HG03175 (cell line): Measurements from ENCODE around the gene CYREN.
A peak's percentile ranks its signal among the peaks of the same experiment; 100 is the strongest.
"Not testable (repeated sequence)": the region's sequence is repeated elsewhere in the genome, so short reads cannot be mapped to it uniquely, and the experiment has no call there.

Source experiments
- ATAC-seq: cut with Tn5 transposase; IDR thresholded peaks from one replicate; pipeline ENCODE4 v1.9.1; 2021; ENCODE audit warnings: mild to moderate bottlenecking, moderate library complexity; ENCODE audit not compliant: unreplicated experiment

Gene CYREN

DNA sequence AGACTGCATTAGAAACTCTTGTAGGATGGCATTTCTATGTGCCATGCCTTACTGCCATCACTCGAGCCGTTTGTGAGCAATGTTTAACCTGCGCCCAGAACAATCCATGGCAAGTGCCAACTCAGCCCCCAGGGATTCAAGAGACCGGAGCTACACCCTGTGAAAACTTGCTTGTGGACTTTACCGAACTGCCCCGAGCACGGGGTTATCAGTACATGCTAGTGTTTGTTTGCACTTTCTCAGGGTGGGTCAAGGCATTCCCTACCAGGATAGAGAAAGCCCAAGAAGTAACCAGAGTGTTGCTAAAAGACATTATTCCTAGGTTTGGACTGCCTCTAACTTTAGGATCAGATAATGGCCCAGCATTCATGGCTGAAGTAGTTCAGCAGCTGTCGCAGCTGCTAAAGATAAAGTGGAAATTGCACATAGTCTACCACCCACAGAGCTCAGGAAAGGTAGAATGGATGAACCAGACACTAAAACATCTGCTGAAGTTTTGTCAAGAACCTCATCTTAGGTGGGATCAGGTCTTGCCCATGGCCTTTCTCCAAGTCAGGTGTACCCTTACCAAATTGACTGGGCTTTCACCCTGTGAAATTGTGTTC lies 8.9 kb upstream of the CYREN start:
- ATAC-seq: no peak

DNA sequence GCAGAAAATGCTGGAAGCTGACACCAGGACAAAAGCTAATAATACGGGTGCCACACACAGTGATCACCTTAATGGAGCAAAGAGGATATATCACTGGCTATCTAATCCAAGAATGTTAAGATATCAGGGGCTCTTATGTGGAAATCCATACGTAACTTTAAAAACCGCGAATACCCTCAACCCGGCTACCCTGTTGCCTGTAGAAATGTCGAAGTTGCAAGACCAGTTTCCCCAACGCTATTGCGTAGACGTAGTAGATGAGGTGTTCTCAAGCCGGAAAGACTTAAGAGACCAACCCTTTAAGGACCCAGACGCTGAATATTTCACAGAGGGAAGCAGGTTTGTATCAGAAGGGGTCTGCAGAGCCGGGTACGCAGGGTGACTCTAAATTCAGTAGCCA lies 7.9 kb upstream of the CYREN start:
- no peak for ATAC-seq

DNA sequence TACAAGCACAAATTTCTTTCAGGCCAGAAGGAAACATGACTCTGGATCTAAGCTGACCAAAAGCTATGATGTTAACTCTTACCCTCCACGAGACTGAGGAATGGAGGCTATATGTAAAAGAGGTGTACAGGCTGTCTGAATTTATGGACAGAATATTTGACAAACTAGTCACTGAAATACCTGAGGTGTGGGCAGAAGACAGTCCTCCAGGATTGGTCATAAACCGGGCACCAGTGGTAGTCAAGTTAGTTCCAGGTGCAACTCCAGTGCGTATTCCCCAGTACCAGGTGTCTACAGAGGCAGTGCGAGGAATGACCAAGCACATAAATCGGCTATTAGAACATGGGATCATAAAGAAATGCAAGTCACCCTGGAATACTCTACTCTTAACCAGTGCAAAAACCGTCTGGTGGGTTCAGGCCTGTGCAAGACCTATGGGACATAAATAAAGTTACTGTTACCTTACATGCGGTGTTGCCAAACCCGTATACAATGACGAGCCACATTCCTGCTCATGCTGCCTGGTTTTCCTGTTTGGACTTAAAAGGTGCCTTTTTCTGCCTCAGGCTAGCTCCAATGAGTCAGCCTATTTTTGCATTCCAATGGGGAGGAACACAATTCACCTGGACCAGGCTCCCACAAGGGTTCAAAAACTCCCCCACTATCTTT lies 6.7 kb upstream of the CYREN start:
- no peak for ATAC-seq

DNA sequence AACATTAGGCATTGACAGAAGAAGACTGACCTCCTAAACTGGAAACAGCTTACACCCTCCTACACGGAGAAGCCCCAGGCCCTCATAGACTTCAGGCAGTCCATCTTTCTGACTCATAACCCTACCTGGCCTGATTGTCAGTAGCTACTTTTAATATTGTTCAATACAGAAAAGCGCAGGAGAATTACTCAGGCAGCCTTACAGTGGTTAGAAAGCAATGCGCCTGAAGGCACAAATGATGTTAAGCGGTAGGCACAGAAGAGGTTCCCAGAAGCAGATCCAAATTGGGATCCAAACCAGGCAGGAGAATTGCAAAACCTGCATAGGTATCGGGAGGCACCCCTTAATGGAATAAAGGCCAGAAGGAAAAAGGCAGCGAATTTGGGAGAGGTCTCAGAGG lies 5.4 kb upstream of the CYREN start:
- no peak for ATAC-seq

DNA sequence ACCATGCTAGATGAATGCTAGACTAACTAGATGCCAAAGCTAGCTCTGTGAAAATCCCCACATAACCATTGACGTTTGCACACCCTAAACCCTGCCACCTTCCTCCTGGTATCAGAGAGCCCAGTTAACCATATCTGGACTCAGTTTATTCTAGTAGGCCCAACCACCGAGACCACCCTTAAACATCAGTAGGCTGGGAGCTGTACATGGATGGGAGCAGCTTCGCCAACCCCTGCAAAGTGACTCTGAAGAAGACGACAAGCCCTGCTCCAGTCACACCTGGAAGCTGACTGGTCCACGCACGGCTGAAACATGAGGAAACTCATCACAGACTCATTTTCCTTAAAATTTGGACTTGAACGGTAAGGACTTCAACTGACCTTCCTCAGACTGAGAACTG lies 4.4 kb upstream of the CYREN start:
- ATAC-seq: no peak

DNA sequence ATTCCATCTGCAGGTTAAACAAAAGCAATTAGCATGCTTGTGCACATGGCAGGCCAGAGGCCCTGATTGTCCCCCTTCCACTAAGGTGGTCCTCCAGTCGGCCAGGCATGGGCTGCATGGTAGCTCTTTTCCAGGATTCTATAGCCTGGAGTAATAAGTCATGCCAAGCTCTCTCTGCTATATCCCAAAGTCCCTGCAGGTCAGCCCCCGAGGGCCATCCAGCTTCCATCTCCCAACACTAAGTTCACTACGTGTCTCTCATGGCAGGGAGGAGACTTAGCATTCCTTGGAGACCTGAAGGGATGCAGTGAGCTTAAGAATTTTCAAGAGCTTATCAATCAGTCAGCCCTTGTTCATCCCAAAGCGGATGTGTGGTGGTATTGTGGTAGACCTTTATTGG lies 3.4 kb upstream of the CYREN start:
- ATAC-seq: not testable (repeated sequence)

DNA sequence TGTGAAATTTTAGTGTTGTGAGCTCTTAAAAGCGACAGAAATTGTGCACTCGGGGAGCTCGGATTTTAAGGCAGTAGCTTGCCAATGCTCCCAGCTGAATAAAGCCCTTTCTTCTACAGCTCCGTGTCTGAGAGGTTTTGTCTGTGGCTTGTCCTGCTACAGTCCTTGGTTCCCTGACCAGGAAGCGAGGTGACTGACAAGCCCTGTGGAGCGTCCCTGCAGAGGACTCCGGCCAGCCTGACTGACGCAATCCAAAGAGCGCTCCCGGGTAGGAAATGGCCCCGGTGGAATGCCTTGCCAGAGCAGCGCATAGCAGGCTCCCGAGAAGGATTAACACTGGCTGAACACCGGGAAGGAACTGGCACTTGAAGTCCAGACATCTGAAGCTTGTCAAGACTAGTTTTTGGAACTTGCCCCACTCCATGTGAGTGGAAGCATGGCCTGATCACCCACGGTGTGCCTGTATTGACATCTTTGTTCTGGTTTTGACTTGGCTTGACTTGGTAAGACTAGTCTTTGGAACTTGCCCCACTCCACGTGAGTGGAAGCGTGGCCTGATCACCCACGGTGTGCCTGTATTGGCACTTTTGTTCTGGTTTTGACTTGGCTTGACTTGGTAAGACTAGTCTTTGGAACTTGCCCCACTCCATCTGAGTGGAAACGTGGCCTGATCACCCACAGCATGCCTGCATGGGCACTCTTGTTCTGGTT lies 1.2 kb upstream of the CYREN start:
- ATAC-seq: not testable (repeated sequence)

DNA sequence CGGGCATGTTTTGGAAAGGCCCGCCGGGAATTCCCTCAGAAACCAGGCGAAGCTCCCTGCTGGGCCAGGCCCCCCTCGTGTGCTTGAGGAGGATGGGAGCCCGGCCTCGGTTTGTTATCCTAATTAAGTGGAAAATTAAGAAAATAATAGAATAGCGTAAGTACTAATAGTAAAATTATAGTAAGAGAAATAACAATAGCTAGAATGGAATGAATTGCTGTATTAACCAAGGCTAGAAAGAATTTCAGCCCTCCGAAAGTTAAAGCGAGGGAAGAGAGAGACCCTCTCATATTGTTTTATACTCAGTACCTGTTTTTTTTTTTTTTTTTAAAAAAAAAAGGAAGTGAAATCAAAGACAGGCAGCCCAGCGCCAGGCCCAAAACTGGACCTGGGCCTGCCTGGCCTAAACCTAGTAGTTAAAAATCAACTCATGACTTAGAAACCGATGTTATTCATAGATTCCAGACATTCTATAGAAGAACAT lies 533 bp upstream of the CYREN start:
- ATAC-seq: peak; percentile 43

DNA sequence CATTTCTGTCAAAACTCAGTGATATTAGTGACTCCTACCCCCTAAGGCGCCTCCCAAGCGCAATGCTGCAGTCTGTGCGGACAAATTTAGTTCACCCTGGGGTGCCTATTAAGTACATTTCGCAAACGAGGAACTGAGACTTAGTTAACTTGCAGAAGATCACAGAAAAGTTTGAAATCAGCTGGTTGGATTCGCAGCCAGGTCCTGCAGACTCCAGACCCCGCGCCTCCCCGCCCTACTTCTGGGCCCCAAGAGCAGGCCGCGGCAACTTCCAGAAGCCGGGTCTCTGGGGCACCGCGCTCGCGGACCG lies 588 bp downstream of the CYREN start:
- ATAC-seq: peak; percentile 9

DNA sequence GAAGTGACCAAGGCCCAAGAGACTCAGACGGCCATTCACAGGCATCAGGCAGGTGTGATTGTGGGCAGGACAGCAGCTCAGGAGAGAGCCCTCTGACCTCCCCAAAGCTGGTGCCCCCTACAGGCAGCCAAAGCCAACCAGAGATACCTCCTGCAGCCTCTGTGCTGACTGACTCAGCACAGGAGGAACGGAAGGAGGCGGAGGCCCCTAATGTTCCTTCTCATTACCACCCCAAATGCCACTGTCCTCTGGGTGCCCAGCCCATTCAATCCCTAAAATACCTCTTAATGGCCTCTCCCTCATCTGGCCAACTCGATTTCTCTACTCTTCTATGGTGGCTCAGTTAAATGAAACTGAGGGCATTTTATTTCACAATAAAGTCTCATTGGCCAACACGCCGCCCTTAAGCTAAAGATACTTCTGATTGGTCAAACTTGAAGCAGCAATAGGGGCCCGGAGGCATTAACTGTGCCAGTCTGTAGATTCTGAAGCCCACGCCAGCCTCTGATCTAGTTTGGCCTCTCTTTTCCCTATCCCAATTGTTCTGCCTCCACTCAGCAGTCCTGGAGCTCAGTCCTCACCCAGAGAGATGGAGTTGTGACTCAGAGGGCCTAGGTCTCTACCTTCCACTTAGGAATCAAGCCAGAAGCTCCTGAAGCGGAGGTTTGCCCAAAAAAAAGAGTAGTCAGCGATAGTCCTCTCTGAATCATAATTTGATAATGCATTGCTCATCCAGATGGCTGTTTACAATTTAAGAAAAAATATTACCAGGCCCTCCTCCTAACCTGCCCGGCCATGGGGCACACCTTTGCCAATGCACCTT lies 1.2 kb downstream of the CYREN start:
- peak; percentile 55 for ATAC-seq

DNA sequence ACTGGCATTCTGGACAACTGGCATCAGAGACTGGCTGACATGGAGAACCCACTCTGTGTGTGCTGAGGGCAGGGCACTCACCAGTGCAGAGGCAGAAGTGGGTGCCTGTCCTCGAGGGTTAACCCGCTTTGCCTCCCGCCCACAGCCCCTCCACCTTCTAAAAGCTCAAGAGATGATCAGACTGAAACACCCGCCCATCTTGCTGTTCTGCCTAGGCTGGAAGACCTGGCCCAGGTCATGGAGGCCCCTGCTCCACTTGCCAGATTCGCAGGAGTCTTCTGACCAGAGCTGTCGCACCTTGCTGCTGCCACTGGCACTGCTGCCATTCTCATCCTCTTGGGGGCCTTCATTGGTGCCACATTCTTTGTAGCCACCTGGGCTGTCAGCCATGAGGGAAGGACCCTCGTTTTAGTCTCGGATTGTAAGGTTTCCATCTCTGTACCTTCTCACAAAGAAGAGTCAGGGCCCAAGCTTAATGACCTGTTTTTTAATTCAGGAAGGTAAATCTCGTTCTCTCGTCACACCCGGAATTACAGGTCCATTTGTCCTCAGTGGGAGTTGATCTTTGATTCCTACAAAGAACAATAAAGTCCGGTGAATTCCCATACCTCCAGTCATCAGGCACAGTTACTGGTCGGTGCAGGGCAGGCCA lies 1.9 kb downstream of the CYREN start:
- ATAC-seq: no peak

DNA sequence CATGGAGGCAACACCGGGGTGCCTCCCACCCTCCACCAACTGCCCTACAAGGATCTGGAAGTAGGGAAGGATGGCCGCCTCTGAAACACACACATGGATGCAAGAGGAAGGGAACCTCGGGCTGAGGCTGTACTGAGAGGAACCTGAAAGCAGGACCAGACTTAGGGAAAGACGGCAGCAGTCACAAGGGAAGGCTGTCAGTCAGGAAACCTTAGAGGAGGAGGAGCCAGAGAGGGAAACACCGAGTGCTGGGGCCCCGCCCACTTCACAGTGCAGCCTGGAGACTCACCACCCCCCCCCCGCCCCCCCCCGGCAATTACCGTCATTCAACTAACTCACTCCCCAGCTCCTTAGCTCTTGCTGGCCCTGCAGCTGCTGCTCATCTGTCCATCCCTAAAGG lies 2.5 kb downstream of the CYREN start:
- ATAC-seq: no peak

DNA sequence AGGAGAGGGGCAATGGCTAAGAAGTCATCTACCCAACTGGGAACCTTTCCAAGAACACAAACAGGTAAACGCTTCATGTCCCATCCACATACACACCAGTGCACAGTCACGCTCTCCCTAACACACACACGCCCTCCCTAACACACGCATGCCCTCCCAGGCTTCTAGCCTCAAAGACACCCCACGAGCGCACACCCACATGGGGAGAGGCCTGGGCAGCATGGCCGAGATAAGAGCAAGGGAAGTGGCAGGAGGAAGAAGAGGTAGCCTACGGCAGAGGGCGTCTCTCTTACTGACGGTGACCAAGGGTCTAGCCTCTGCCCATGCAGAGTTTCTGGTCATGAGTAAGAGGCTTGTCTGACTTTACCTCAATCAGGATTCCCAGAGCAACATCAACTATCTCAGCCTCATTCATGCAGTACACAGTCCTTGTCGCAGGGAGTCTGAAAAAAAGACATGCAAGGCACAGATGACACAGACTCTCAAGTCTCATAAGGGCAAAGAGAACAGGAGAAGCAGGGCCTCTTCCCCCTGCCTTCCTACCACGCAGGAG lies 3.1 kb downstream of the CYREN start:
- ATAC-seq: no peak

DNA sequence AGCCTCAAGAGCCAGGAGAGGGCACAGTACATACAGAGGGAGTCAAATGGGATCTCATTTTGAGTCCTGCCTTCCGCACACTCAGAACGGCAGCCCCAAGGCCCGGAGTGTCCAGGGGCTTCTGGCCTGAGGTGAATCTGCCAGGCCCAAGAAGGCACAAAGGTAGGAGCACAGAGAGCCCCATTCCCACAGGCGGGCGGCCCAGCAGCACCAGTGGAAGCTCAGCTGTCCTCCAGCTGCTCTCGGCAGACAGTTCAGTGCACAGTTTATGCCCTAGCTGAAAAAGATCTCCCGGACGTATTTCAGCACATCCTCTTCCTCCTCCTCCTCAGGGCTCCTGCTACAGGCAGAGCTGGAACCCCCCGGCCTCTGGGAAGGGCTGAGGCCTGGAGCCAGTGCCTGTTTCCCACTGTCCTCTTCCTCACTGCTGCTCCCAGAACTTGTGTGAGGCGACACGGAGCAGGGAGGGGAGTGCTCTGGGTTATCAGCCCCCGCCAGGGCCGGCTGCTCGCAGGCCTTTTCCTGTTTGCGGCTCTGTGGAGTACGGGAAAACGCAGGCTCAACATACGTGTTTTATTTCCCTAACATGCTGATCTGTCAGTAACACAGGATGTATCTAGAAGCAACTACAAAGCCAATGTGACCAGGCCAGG lies 4.0 kb downstream of the CYREN start:
- ATAC-seq: no peak

DNA sequence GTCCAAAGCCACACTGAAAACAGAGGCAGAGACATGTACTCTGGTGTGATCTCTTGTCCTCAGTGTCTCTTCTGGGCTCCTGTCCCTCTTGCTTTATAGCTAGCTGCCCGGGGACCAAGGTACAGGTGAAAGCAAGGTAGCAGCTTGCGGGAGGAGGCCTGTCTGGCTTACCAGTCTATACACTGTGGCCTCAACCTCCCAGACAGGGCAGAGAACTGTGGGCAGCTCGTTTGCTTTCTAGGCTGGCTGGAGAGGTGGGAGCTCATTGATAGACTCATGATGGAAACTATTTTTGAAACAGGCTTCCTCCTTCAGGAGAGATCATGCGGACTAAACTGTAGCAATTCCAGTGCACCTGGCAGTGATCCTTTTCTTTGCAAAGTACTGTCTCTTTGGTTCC lies 4.6 kb downstream of the CYREN start:
- no peak for ATAC-seq

DNA sequence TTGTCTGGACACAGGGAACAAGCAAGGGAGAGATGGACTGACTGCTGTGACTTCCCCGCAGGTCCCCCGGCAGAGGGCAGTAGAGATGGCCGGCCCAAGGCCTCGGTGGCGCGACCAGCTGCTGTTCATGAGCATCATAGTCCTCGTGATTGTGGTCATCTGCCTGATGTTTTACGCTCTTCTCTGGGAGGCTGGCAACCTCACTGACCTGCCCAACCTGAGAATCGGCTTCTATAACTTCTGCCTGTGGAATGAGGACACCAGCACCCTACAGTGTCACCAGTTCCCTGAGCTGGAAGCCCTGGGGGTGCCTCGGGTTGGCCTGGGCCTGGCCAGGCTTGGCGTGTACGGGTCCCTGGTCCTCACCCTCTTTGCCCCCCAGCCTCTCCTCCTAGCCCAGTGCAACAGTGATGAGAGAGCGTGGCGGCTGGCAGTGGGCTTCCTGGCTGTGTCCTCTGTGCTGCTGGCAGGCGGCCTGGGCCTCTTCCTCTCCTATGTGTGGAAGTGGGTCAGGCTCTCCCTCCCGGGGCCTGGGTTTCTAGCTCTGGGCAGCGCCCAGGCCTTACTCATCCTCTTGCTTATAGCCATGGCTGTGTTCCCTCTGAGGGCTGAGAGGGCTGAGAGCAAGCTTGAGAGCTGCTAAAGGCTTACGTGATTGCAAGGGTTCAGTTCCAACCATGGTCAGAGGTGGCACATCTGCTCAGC lies 6.0 kb downstream of the CYREN start:
- no peak for ATAC-seq

DNA sequence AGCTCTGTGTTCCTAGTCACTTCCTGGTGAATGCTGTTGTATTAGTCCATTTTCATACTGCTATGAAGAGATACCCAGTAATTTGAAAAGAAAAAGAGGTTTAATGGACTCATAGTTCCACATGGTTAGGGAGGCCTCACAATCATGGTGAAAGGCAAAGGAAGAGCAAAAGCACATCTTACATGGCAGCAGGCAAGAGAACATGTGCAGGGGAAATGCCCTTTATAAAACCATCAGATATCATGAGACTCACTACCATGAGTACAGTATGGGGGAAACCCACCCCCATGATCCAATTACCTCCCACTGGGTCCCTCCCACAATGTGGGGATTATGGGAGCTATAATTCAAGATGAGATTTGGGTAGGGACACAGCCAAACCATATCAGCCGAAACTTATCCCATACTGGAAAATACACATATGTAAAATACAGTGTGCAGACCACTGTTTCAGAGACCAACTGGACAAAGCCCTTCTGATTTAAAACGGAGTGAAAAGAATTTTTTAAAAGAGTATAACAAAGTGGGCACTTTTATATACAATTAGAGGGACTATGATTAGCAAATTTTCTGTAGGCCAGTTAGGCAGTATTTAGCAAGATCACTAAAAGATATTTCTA lies 8.0 kb downstream of the CYREN start:
- no peak for ATAC-seq

DNA sequence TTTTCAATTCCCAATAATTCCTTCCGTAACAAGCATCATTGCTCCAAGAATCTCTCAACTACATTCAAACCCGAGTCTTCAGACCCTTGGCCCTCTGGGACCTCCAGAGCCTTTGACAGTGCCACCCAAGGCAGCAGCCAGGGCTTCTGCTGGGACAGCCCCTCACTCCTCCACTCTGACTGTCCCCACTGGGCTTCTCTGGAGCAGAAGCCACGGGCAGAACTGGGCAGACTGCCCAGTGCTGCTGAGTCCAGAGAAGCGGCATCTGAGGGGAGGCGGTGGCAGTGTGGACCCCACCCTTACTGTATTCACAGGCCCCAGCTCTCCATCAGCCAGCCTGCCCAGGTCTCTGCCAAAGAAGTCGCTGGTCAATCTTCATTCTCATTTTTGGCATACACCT lies 8.8 kb downstream of the CYREN start:
- no peak for ATAC-seq
